Tibial nerve (tissue), 4 donors: Measurements from ENCODE around the gene PERM1.

Experiments used
- CTCF ChIP-seq, 5 experiments: fragments of 200-600 bp in 3 of 5; fragments of 450-650 bp in 2 of 5; sonication (generic) in 3 of 5; IDR thresholded peaks; one replicate each; pipeline ENCODE4 v1.5.1; 2016 to 2019; ENCODE audit warnings: antibody characterized with exemption in 5 of 5, mild to moderate bottlenecking in 3 of 5, moderate library complexity in 2 of 5
- EP300 ChIP-seq, 2 donors: sonication (generic); formaldehyde crosslinking; IDR thresholded peaks; one replicate each; pipeline ENCODE4 v1.6.1; 2017; ENCODE audit warnings: antibody characterized with exemption in 2 of 2, mild to moderate bottlenecking in 1 of 2
- POLR2A ChIP-seq, 2 donors: fragments of 450-650 bp; IDR thresholded peaks; one replicate each; pipeline ENCODE4 v1.6.1; 2017; ENCODE audit warnings: antibody characterized with exemption in 2 of 2, mild to moderate bottlenecking in 2 of 2, moderate library complexity in 2 of 2

GRCh38 chr1:970242-970972, 11.5 kb downstream of the PERM1 start:
- no peak for TF ChIP-seq CTCF (IDR thresholded peaks at IDR 0.05)
- no peak for TF ChIP-seq POLR2A (IDR thresholded peaks at IDR 0.05)
- no peak for TF ChIP-seq EP300 (IDR thresholded peaks at IDR 0.05)
